ENCODE data around the gene TRIP13. TPM values are rescaled to one million over a fixed set of nuclear protein-coding genes. Genes with fewer than 3 reads are reported as not detected.
"Not testable (repeated sequence)": the region's sequence is repeated elsewhere in the genome, so short reads cannot be mapped to it uniquely, and the experiment has no call there.

TRIP13 gene
- total and polyA plus RNA-seq, 2 of the 4 experiments (the other 2 are of a cell fraction): 17.1 to 35.5 TPM

- H3K9me3 ChIP-seq (ENCODE audit: control insufficient read depth, insufficient read depth, low read length); H3K9me1 ChIP-seq (ENCODE audit: insufficient read depth, low read length); H3K4me2 ChIP-seq (ENCODE audit: low read depth, low read length); H3K56ac ChIP-seq (ENCODE audit: extremely low read depth, insufficient read depth, low read length); H3K9ac ChIP-seq (ENCODE audit: low read depth, low read length); CTCF ChIA-PET; H2BK15ac ChIP-seq (ENCODE audit: low read depth, low read length); H3K27me3 ChIP-seq (ENCODE audit: control insufficient read depth, insufficient read depth, low read length); H3K14ac ChIP-seq (replicated peaks; ENCODE audit: low read depth, low read length); POLR2A ChIA-PET (ENCODE audit: unreplicated experiment); H2AK9ac ChIP-seq (replicated peaks; ENCODE audit: low read depth, low read length, poor library complexity); in situ Hi-C loops (cut with MboI; ENCODE audit: low sequenced_read_pairs); BruUV-seq (replicated peaks); H3K27ac ChIP-seq (ENCODE audit: insufficient read depth, low read length); H4K5ac ChIP-seq (ENCODE audit: low read depth, low read length); H2BK120ac ChIP-seq (ENCODE audit: low read depth, low read length); H3K36me3 ChIP-seq (ENCODE audit: control insufficient read depth, insufficient read depth, low read length); H4K8ac ChIP-seq (ENCODE audit: low read depth in 2 of 2, low read length in 2 of 2); H3K4me1 ChIP-seq (ENCODE audit: control insufficient read depth, insufficient read depth, low read length); DNase-seq; dilution Hi-C loops (cut with HindIII; ENCODE audit: low sequenced_read_pairs, unreplicated experiment); H2AK5ac ChIP-seq (ENCODE audit: low read depth, low read length); H4K20me1 ChIP-seq (ENCODE audit: insufficient read depth, low read length); H2AFZ ChIP-seq (replicated peaks; ENCODE audit: low read length, poor library complexity); H3K23ac ChIP-seq (ENCODE audit: low read depth, low read length); H2BK20ac ChIP-seq (ENCODE audit: low read depth, low read length); H2BK5ac ChIP-seq (ENCODE audit: low read depth, low read length, poor library complexity, severe bottlenecking); ATAC-seq (ENCODE audit: low read depth); H3K4ac ChIP-seq (ENCODE audit: low read depth, low read length); intact Hi-C loops (cut with micrococcal nuclease); H3K4me3 ChIP-seq (ENCODE audit: insufficient read depth, low read depth, low read length); H4K91ac ChIP-seq (ENCODE audit: insufficient read depth, low read depth, low read length); H3K18ac ChIP-seq (ENCODE audit: low read depth, low read length); H3K79me1 ChIP-seq (ENCODE audit: low read depth in 1 of 2, low read length in 2 of 2): not testable (repeated sequence)
- no CpG with 5 or more reads among the region's 18 CpGs for whole genome bisulfite sequencing, 2 experiments (ENCODE audit: extremely low coverage in 2 of 2, insufficient read length in 1 of 2)
These were observed 45.5 kb upstream of the TRIP13 start for GRCh38 chr5:847212-847611.

DNA sequence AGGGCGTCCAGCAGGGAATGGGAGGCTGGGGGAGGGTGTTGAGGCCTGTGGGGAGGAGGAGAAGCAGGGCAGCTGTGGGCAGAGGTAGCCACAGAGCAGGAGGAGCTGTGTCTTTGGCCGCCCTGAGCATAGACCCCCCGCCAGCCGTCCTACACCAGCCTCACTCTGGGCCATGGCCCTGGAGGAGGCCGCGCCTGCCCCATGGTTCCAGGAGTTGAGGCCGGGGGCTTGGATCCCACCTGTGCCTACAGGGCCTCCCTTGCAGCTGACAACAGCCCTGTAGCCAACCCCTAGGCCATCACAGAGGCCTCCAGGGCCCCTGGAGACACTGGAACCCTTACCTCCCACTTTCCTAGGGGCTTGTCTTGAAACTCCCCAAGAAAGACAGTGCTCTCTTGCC, 44.9 kb upstream of the TRIP13 start:
- H2AFZ ChIP-seq (replicated peaks; ENCODE audit: low read length, poor library complexity); H3K79me1 ChIP-seq (ENCODE audit: low read depth in 1 of 2, low read length in 2 of 2); H3K9ac ChIP-seq (ENCODE audit: low read depth, low read length); H3K4me1 ChIP-seq (ENCODE audit: control insufficient read depth, insufficient read depth, low read length); H2BK20ac ChIP-seq (ENCODE audit: low read depth, low read length); H3K36me3 ChIP-seq (ENCODE audit: control insufficient read depth, insufficient read depth, low read length); H3K27me3 ChIP-seq (ENCODE audit: control insufficient read depth, insufficient read depth, low read length); CTCF ChIA-PET; H3K23ac ChIP-seq (ENCODE audit: low read depth, low read length); POLR2A ChIA-PET (ENCODE audit: unreplicated experiment); H4K91ac ChIP-seq (ENCODE audit: insufficient read depth, low read depth, low read length); H3K9me3 ChIP-seq (ENCODE audit: control insufficient read depth, insufficient read depth, low read length); H3K4me3 ChIP-seq (ENCODE audit: insufficient read depth, low read depth, low read length); H2BK5ac ChIP-seq (ENCODE audit: low read depth, low read length, poor library complexity, severe bottlenecking); H3K4ac ChIP-seq (ENCODE audit: low read depth, low read length); H3K9me1 ChIP-seq (ENCODE audit: insufficient read depth, low read length); H2BK15ac ChIP-seq (ENCODE audit: low read depth, low read length); ATAC-seq (ENCODE audit: low read depth); H3K56ac ChIP-seq (ENCODE audit: extremely low read depth, insufficient read depth, low read length); H4K8ac ChIP-seq (ENCODE audit: low read depth in 2 of 2, low read length in 2 of 2); H3K14ac ChIP-seq (replicated peaks; ENCODE audit: low read depth, low read length); H3K4me2 ChIP-seq (ENCODE audit: low read depth, low read length); H3K27ac ChIP-seq (ENCODE audit: insufficient read depth, low read length); H2AK9ac ChIP-seq (replicated peaks; ENCODE audit: low read depth, low read length, poor library complexity); dilution Hi-C loops (cut with HindIII; ENCODE audit: low sequenced_read_pairs, unreplicated experiment); H3K18ac ChIP-seq (ENCODE audit: low read depth, low read length); H4K5ac ChIP-seq (ENCODE audit: low read depth, low read length); H4K20me1 ChIP-seq (ENCODE audit: insufficient read depth, low read length); in situ Hi-C loops (cut with MboI; ENCODE audit: low sequenced_read_pairs); H2AK5ac ChIP-seq (ENCODE audit: low read depth, low read length); DNase-seq; intact Hi-C loops (cut with micrococcal nuclease); BruUV-seq (replicated peaks); H2BK120ac ChIP-seq (ENCODE audit: low read depth, low read length): not testable (repeated sequence)
- WGBS, 2 experiments (ENCODE audit: extremely low coverage in 2 of 2, insufficient read length in 1 of 2): no CpG with 5 or more reads among the region's 7 CpGs

All from IMR-90 (cell line).